IMR-90 (cell line): ENCODE data around the gene SOCS3. TPM values are rescaled to one million over a fixed set of nuclear protein-coding genes. Genes with fewer than 3 reads are reported as not detected.

Experiments
- ATAC-seq: fragments of 200-7000 bp; cut with Tn5 transposase; 2 replicates; pipeline ENCODE4 v1.9.1; 2020; ENCODE audit warnings: low read depth, mild to moderate bottlenecking, moderate library complexity
- BruUV-seq: library from RNA; stranded (reverse); fragments of 400-500 nt; replicated peaks from 2 replicates; lab custom pipeline; 2021; lab: Mats Ljungman, UMichigan
- CTCF ChIA-PET: fragments of 300-600 bp; formaldehyde crosslinking; extraction: SDS; loops from one replicate; lab custom pipeline; 2021; ENCODE audit warnings: antibody characterized with exemption; lab: Yijun Ruan, JAX
- POLR2A ChIA-PET: fragments of 300-600 bp; sonication (Branson Sonifier 250); formaldehyde crosslinking; loops from one replicate; lab custom pipeline; 2022; ENCODE audit warnings: antibody characterized with exemption; ENCODE audit not compliant: unreplicated experiment; lab: Charles Lee
- DNase-seq: peaks from one replicate; pipeline ENCODE4 v3.0.0; 2013
- H2AFZ ChIP-seq: replicated peaks from 2 replicates; pipeline ENCODE3; 2013; ENCODE audit warnings: low read length, mild to moderate bottlenecking; ENCODE audit not compliant: poor library complexity
- H2AK5ac ChIP-seq: 2 replicates; pipeline ENCODE4 v1.6.1; 2013; ENCODE audit warnings: low read depth, low read length, inconsistent platforms
- H2AK9ac ChIP-seq: replicated peaks from 2 replicates; pipeline ENCODE3; 2013; ENCODE audit warnings: mild to moderate bottlenecking, low read depth, low read length, moderate library complexity; ENCODE audit not compliant: poor library complexity
- H2BK120ac ChIP-seq: 2 replicates; pipeline ENCODE4 v1.6.1; 2013; ENCODE audit warnings: low read depth, low read length, inconsistent platforms
- H2BK15ac ChIP-seq: 3 replicates; pipeline ENCODE4 v1.6.1; 2013; ENCODE audit warnings: low read depth, low read length, inconsistent platforms
- H2BK20ac ChIP-seq: 2 replicates; pipeline ENCODE4 v1.6.1; 2013; ENCODE audit warnings: low read depth, mild to moderate bottlenecking, inconsistent platforms, low read length, moderate library complexity
- H2BK5ac ChIP-seq: 2 replicates; pipeline ENCODE4 v1.6.1; 2013; ENCODE audit warnings: mild to moderate bottlenecking, low read depth, low read length, inconsistent platforms; ENCODE audit not compliant: poor library complexity, severe bottlenecking
- H3K14ac ChIP-seq: replicated peaks from 2 replicates; pipeline ENCODE4 v1.6.1; 2013; ENCODE audit warnings: low read depth, low read length, inconsistent platforms
- H3K18ac ChIP-seq: 2 replicates; pipeline ENCODE4 v1.6.1; 2013; ENCODE audit warnings: low read depth, low read length, control low read depth
- H3K23ac ChIP-seq: 2 replicates; pipeline ENCODE4 v1.6.1; 2013; ENCODE audit warnings: low read depth, low read length, inconsistent platforms
- H3K27ac ChIP-seq: 2 replicates; pipeline ENCODE4 v1.5.1; 2013; ENCODE audit warnings: mild to moderate bottlenecking, control low read depth, low read length; ENCODE audit not compliant: insufficient read depth
- H3K27me3 ChIP-seq: 2 replicates; pipeline ENCODE4 v1.6.1; 2013; ENCODE audit warnings: low read length; ENCODE audit not compliant: control insufficient read depth, insufficient read depth
- H3K36me3 ChIP-seq: 2 replicates; pipeline ENCODE4 v1.6.1; 2013; ENCODE audit warnings: low read length, mixed read lengths; ENCODE audit not compliant: control insufficient read depth, insufficient read depth
- H3K4ac ChIP-seq: 2 replicates; pipeline ENCODE4 v1.6.1; 2013; ENCODE audit warnings: low read depth, low read length, inconsistent platforms
- H3K4me1 ChIP-seq: 2 replicates; pipeline ENCODE4 v1.6.1; 2013; ENCODE audit warnings: low read length, mixed read lengths; ENCODE audit not compliant: control insufficient read depth, insufficient read depth
- H3K4me2 ChIP-seq: 2 replicates; pipeline ENCODE4 v1.6.1; 2013; ENCODE audit warnings: low read depth, mild to moderate bottlenecking, control low read depth, low read length, moderate library complexity
- H3K4me3 ChIP-seq: 2 replicates; pipeline ENCODE4 v1.5.1; 2013; ENCODE audit warnings: low read depth, mild to moderate bottlenecking, control low read depth, low read length, moderate library complexity; ENCODE audit not compliant: insufficient read depth
- H3K56ac ChIP-seq: 2 replicates; pipeline ENCODE4 v1.6.1; 2013; ENCODE audit warnings: low read length, inconsistent platforms; ENCODE audit not compliant: insufficient read depth; ENCODE audit errors: extremely low read depth
- H3K79me1 ChIP-seq, 2 experiments: 2 replicates each; pipeline ENCODE4 v1.6.1; 2013; ENCODE audit warnings: low read length in 2 of 2, inconsistent platforms in 1 of 2, low read depth in 1 of 2
- H3K9ac ChIP-seq: 2 replicates; pipeline ENCODE4 v1.6.1; 2013; ENCODE audit warnings: low read depth, low read length, control low read depth
- H3K9me1 ChIP-seq: 2 replicates; pipeline ENCODE4 v1.6.1; 2013; ENCODE audit warnings: low read length, inconsistent platforms; ENCODE audit not compliant: insufficient read depth
- H3K9me3 ChIP-seq: 2 replicates; pipeline ENCODE4 v1.6.1; 2013; ENCODE audit warnings: low read length; ENCODE audit not compliant: control insufficient read depth, insufficient read depth
- H4K20me1 ChIP-seq: 2 replicates; pipeline ENCODE4 v1.6.1; 2013; ENCODE audit warnings: low read length, inconsistent platforms; ENCODE audit not compliant: insufficient read depth
- H4K5ac ChIP-seq: 2 replicates; pipeline ENCODE4 v1.6.1; 2013; ENCODE audit warnings: mild to moderate bottlenecking, low read depth, low read length, control low read depth
- H4K8ac ChIP-seq, 2 experiments: 2 replicates each; pipeline ENCODE4 v1.6.1; 2013; ENCODE audit warnings: low read depth in 2 of 2, low read length in 2 of 2, control low read depth in 1 of 2, inconsistent platforms in 1 of 2
- H4K91ac ChIP-seq: 2 replicates; pipeline ENCODE4 v1.6.1; 2013; ENCODE audit warnings: low read depth, low read length, inconsistent platforms; ENCODE audit not compliant: insufficient read depth
- BHLHE40 ChIP-seq: fragments of 150-350 bp; IDR thresholded peaks from 2 replicates; pipeline ENCODE4 v1.6.1; 2016; ENCODE audit warnings: mild to moderate bottlenecking, low read depth, low read length
- CEBPB ChIP-seq: IDR thresholded peaks from 2 replicates; pipeline ENCODE4 v1.6.1; 2012; ENCODE audit warnings: low read depth, low read length, improper control_type of control experiment
- CHD1 ChIP-seq: IDR thresholded peaks from 2 replicates; pipeline ENCODE4 v1.6.1; 2012; ENCODE audit warnings: low read depth, low read length, improper control_type of control experiment
- MAFK ChIP-seq: IDR thresholded peaks from 2 replicates; pipeline ENCODE4 v1.6.1; 2012; ENCODE audit warnings: low read depth, low read length, improper control_type of control experiment
- MAZ ChIP-seq: IDR thresholded peaks from 2 replicates; pipeline ENCODE4 v1.6.1; 2012; ENCODE audit warnings: low read depth, mild to moderate bottlenecking, low read length, improper control_type of control experiment, moderate library complexity, borderline replicate concordance
- MXI1 ChIP-seq: IDR thresholded peaks from 2 replicates; pipeline ENCODE4 v1.6.1; 2012; ENCODE audit warnings: low read depth, mild to moderate bottlenecking, low read length, moderate library complexity, borderline replicate concordance
- POLR2A ChIP-seq: IDR thresholded peaks from 2 replicates; pipeline ENCODE4 v1.6.1; 2012; ENCODE audit warnings: mild to moderate bottlenecking, low read depth, low read length
- RFX5 ChIP-seq: IDR thresholded peaks from 2 replicates; pipeline ENCODE4 v1.8.0; 2012; ENCODE audit warnings: low read depth, mild to moderate bottlenecking, low read length, moderate library complexity
- SMC3 ChIP-seq: fragments of 150-350 bp; IDR thresholded peaks from 2 replicates; pipeline ENCODE4 v1.6.1; 2016; ENCODE audit warnings: low read depth, mild to moderate bottlenecking, antibody characterized with exemption, low read length, moderate library complexity
- WGBS, 2 experiments: methylation state at CpG; one replicate each; pipeline versions ENCODE4 v1.1.5 to v1.1.7; 2013; ENCODE audit warnings: missing lambda C conversion rate in 2 of 2; ENCODE audit not compliant: insufficient read length in 1 of 2; ENCODE audit errors: extremely low coverage in 2 of 2; 5-methylcytosine and 5-hydroxymethylcytosine counted together
- dilution Hi-C: fragments of 300-500 bp; cut with HindIII; formaldehyde crosslinking; loops from one replicate; pipeline ENCODE4 v1.14.3; 2018; ENCODE audit warnings: low sequenced_read_pairs; ENCODE audit not compliant: unreplicated experiment
- in situ Hi-C: fragments of 300-500 bp; cut with MboI; formaldehyde crosslinking; loops from 3 replicates; pipeline ENCODE4 v1.14.3; 2019; ENCODE audit warnings: low sequenced_read_pairs, inconsistent platforms, mixed read lengths
- intact Hi-C: fragments of 100-400 bp; cut with micrococcal nuclease; formaldehyde crosslinking; loops from 2 replicates; pipeline ENCODE4 v1.10.0; 2022
- polyA plus RNA-seq, 3 experiments: library from polyadenylated mRNA; depleted of rRNA; stranded (reverse); fragments of >200 nt; gene quantifications; 2 replicates each; pipeline ENCODE4 v1.2.3, GENCODE V29; 2012; ENCODE audit warnings: low replicate concordance in 1 of 3
- total RNA-seq: library from RNA; depleted of rRNA; stranded (reverse); fragments of >200 nt; gene quantifications from 2 replicates; pipeline ENCODE4 v1.2.3, GENCODE V29; 2012
- TF ChIP-seq, protein P1 (sequence below): fragments of 150-350 bp; IDR thresholded peaks from 2 replicates; pipeline ENCODE4 v1.6.1; 2017; ENCODE audit warnings: mild to moderate bottlenecking, antibody characterized with exemption, low read length, low read depth
- TF ChIP-seq, protein P2 (sequence below): fragments of 150-350 bp; IDR thresholded peaks from 2 replicates; pipeline ENCODE4 v1.6.1; 2016; ENCODE audit warnings: low read depth, mild to moderate bottlenecking, low read length, moderate library complexity, borderline replicate concordance
- TF ChIP-seq, protein P3 (sequence below): conservative IDR thresholded peaks from 2 replicates; pipeline ENCODE4 v1.5.1; 2012; ENCODE audit warnings: mild to moderate bottlenecking, low read depth, low read length, improper control_type of control experiment

Gene SOCS3
- total and polyA plus RNA-seq, 2 of the 4 experiments (the other 2 are of a cell fraction) = 19.2 to 19.9 TPM

DNA sequence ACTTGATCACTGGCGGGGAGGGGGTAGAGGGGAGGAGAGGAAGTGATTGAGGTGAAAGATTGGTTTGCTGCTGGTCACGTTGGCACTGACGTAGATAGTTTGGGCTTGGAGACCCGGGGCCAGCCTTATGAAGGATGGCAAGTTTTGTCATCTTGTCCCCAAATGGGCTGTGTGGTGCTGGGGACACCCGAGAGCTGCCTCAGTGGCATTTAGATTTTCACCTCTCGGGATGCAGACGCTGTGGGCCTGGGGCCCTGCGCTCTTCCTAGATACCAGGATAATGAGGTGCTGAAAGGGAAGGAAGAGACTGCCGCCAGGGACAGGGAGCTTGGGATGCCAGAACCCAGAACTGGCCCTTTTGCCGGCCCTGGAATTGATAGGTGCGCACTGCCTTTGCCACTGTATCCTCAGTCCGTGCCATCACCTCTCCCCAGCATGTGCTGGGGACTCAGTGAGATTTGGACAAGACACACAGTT, 1.4 kb upstream of the SOCS3 start:
- ATAC-seq = no peak

More for the DNA sequence above, 1.4 kb upstream of the SOCS3 start:
- DNase-seq = no peak
- Histone ChIP-seq H2BK15ac (peak overlapping the region; percentile 21; the same call in 2 of the 3 replicates), H4K91ac (no peak overlapping the region), H3K79me1 (peaks cover 0 to 15% of the 10 kb centered on the region in 2 experiments; a peak in 2 of 4 replicates), H3K9me1 (no peaks in the 10 kb centered on the region), H4K5ac (no peak overlapping the region), H3K23ac (no peak overlapping the region), H2BK5ac (no peak overlapping the region), H3K9ac (no peak overlapping the region), H3K18ac (no peak overlapping the region), H4K20me1 (peaks cover 35% of the 10 kb centered on the region), H2AFZ (no peak overlapping the region), H4K8ac (no peak overlapping the region; a peak in 1 of 4 replicates), H2AK5ac (peak overlapping the region; percentile 87), H3K14ac (no peak overlapping the region), H3K27me3 (no peaks in the 10 kb centered on the region), H2AK9ac (peak overlapping the region; percentile 66), H3K4me1 (peaks cover 11% of the 10 kb centered on the region), H3K56ac (no peak overlapping the region), H2BK120ac (peak overlapping the region; percentile 41; the same call in 1 of the 2 replicates), H3K4ac (peak overlapping the region; percentile 22; the same call in 1 of the 2 replicates), H3K4me3 (no peak overlapping the region), H3K36me3 (peaks cover 23% of the 10 kb centered on the region), H3K27ac (no peak overlapping the region; the same call in 1 of the 2 replicates), H2BK20ac (peak overlapping the region; percentile 37), H3K9me3 (no peaks in the 10 kb centered on the region), H3K4me2 (no peak overlapping the region)
- WGBS, 2 experiments = 74% methylated on average over 5 of the region's 12 CpGs; no CpG with 5 or more reads in 1 of the 2 experiments
- CTCF ChIA-PET = interaction anchor here (0.6 to 1.8 kb wide), 9 partner anchors 9 to 1579 kb away, joined by 3 to 11 read pairs (median 5); no protein-coding TSS in a partner anchor
- POLR2A ChIA-PET = no interaction called here
- intact Hi-C loops (loop anchor here (2.0 kb wide), 3 partner anchors 46 to 348 kb away; no protein-coding TSS in a partner anchor), dilution Hi-C loops (no loop called here), in situ Hi-C loops (loop anchor here (5.0 kb wide), 1 partner anchor 56 kb away; no protein-coding TSS in a partner anchor)
- no peak for TF ChIP-seq SMC3
- TF ChIP-seq BHLHE40 = no peak
- no peak for TF ChIP-seq RFX5
- no peak for TF ChIP-seq MAZ
- no peak for TF ChIP-seq CEBPB
- no peak for TF ChIP-seq MXI1
- TF ChIP-seq CHD1 = no peak
- TF ChIP-seq, protein P1, sequence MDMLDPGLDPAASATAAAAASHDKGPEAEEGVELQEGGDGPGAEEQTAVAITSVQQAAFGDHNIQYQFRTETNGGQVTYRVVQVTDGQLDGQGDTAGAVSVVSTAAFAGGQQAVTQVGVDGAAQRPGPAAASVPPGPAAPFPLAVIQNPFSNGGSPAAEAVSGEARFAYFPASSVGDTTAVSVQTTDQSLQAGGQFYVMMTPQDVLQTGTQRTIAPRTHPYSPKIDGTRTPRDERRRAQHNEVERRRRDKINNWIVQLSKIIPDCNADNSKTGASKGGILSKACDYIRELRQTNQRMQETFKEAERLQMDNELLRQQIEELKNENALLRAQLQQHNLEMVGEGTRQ = no peak
- TF ChIP-seq, protein P2, sequence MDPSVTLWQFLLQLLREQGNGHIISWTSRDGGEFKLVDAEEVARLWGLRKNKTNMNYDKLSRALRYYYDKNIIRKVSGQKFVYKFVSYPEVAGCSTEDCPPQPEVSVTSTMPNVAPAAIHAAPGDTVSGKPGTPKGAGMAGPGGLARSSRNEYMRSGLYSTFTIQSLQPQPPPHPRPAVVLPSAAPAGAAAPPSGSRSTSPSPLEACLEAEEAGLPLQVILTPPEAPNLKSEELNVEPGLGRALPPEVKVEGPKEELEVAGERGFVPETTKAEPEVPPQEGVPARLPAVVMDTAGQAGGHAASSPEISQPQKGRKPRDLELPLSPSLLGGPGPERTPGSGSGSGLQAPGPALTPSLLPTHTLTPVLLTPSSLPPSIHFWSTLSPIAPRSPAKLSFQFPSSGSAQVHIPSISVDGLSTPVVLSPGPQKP = no peak
- no peak for TF ChIP-seq MAFK
- TF ChIP-seq, protein P3, sequence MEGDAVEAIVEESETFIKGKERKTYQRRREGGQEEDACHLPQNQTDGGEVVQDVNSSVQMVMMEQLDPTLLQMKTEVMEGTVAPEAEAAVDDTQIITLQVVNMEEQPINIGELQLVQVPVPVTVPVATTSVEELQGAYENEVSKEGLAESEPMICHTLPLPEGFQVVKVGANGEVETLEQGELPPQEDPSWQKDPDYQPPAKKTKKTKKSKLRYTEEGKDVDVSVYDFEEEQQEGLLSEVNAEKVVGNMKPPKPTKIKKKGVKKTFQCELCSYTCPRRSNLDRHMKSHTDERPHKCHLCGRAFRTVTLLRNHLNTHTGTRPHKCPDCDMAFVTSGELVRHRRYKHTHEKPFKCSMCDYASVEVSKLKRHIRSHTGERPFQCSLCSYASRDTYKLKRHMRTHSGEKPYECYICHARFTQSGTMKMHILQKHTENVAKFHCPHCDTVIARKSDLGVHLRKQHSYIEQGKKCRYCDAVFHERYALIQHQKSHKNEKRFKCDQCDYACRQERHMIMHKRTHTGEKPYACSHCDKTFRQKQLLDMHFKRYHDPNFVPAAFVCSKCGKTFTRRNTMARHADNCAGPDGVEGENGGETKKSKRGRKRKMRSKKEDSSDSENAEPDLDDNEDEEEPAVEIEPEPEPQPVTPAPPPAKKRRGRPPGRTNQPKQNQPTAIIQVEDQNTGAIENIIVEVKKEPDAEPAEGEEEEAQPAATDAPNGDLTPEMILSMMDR = no peak
- TF ChIP-seq POLR2A = no peak
- BruUV-seq = no TSS peak
